NCI-H1436 (cell line): Measurements from ENCODE around the gene SPEN.
"Not testable (repeated sequence)": the region's sequence is repeated elsewhere in the genome, so short reads cannot be mapped to it uniquely, and the experiment has no call there.

Experiments
- DNase-seq: peaks from one replicate; lab custom pipeline; 2025; lab: John Stamatoyannopoulos, UW

The SPEN gene

GRCh38 chr1:15900662-15901279 lies 53.3 kb downstream of the SPEN start:
- no peak for DNase-seq

GRCh38 chr1:15902882-15903281 lies 55.4 kb downstream of the SPEN start:
- no peak for DNase-seq

GRCh38 chr1:15908597-15908996 lies 61.1 kb downstream of the SPEN start:
- no peak for DNase-seq

GRCh38 chr1:15911141-15911540 lies 63.6 kb downstream of the SPEN start:
- DNase-seq: no peak

DNA sequence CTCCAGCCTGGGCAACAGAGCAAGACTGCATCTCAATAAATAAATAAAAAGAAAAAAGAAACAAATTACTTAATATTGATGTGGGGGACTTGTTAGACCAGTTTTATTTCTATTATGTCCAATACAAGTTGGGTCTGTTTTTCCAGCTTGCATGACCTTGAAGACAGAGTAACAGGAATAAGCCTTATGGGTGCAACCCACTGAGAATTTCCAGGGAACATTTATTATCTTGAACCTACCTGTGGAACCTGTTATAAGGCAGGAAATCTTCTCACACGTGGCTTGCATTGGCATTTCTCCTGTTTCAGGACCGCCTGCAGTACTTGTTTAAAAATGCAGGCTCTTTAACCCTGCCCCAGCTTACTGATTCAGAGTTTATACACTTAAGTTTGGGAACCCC lies 64.4 kb downstream of the SPEN start:
- DNase-seq: no peak

DNA sequence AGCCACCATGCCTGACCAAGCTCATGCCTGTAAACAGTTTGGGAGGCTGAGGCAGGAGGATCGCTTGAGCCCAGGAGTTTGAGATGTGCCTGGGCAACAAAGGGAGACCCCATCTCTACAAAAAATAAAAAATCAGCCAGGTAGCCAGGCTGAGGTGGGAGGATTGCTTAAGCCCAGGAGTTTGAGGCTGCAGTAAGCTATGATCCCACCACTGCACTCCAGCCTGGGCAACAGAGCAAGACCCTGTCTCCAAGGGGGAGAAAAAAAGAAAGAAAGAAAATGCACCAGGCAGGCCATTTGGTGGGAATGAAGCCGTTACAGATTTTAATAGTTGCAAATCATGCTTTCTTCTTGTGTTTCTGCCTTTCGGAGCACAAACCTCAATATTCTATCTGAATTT lies 66.1 kb downstream of the SPEN start:
- not testable (repeated sequence) for DNase-seq

DNA sequence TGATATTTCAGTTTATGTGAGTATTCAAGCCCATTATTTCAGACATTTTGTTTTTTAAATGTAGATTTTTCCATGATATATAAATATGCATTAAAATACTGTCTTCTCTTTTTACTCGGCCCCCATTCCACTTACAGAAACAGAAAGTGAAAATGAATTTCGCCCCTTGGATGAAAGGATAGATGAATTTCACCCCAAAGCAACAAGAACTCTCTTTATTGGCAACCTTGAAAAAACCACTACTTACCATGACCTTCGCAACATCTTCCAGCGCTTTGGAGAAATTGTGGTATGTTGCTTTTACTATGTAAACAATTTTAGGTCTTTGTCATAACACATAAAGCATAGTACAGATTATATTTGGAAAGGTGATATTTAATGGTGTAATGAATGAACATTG lies 68.5 kb downstream of the SPEN start:
- no peak for DNase-seq

DNA sequence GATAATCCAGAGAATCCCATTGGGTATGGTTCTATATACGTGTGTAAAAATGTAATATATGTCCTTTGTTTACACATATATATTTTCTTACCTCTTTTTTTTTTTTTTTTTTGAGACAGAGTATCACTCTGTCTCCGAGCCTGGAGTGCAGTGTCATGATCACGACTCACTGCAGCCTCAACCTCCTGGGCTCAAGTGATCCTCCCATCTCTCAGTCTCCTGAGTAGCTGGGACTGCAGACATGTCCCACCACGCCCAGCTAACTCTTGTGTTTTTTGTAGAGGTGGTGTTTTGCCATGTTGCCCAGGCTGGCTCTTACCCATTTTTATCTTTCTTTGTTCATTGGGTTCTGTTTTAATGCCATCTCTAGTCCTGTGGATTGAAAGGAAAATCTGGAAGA lies 68.9 kb downstream of the SPEN start:
- DNase-seq: no peak

DNA sequence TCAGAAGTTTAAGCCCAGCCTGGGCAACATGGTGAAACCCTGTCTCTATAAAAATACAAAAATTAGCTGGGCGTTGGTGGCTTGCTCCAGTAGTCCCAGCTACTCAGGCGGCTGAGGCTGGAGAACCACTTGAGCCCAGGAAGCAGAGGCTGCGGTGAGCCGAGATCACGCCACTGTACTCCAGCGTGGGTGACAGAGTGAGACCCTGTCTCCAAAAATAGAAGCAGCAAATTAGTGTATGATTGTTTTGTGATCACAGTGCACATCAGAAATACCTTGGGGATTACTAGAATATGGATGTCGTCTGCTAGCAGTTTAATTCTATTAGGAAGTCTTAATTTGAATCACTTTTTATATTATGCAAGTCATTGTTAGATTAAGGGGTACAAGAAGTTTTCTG lies 69.4 kb downstream of the SPEN start:
- DNase-seq: no peak

GRCh38 chr1:15918962-15919715 lies 71.6 kb downstream of the SPEN start:
- no peak for DNase-seq

DNA sequence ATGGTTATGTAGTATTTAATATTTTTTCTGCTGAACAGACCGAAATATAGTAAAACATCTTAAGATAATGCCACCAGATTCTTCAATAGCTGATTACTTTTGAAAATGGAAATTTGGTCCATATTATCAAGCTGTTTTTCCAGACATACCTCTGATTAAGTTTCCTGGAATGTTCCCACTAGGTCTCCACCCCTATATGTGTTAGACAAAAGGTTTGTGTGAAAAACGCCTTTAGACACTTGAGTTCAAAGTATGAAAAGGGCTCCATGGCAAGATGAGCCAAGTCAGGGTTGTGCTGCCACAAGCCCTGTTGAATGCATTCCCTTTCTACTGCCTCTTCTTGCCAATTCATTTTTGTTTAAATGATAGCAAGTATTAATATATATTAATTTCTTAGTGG lies 75.7 kb downstream of the SPEN start:
- DNase-seq: no peak

GRCh38 chr1:15926448-15926847 lies 78.9 kb downstream of the SPEN start:
- not testable (repeated sequence) for DNase-seq

DNA sequence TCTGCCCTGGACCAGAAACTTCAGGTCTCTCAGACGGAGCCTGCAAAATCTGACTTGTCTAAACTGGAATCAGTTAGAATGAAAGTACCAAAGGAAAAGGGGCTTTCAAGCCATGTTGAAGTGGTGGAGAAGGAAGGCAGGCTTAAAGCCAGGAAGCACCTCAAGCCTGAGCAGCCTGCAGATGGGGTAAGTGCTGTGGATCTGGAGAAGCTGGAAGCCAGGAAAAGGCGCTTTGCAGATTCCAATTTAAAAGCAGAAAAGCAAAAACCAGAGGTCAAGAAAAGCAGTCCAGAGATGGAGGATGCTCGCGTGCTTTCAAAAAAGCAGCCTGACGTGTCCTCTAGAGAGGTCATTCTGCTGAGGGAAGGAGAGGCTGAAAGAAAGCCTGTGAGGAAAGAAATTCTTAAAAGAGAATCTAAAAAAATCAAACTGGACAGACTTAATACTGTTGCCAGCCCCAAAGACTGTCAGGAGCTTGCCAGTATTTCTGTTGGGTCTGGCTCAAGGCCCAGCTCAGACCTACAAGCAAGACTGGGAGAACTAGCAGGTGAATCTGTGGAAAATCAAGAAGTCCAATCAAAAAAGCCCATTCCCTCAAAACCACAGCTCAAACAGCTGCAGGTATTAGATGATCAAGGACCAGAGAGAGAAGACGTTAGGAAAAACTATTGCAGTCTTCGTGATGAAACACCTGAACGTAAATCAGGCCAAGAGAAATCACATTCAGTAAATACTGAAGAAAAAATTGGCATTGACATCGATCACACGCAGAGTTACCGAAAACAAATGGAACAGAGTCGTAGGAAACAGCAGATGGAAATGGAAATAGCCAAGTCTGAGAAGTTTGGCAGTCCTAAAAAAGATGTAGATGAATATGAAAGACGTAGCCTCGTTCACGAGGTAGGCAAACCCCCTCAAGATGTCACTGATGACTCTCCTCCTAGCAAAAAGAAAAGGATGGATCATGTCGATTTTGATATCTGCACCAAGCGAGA lies 81.8 kb downstream of the SPEN start:
- no peak for DNase-seq

- no peak for DNase-seq
Measured at GRCh38 chr1:15931401-15931800, 83.9 kb downstream of the SPEN start.

- no peak for DNase-seq
Measured at GRCh38 chr1:15931884-15932283, 84.4 kb downstream of the SPEN start.

DNA sequence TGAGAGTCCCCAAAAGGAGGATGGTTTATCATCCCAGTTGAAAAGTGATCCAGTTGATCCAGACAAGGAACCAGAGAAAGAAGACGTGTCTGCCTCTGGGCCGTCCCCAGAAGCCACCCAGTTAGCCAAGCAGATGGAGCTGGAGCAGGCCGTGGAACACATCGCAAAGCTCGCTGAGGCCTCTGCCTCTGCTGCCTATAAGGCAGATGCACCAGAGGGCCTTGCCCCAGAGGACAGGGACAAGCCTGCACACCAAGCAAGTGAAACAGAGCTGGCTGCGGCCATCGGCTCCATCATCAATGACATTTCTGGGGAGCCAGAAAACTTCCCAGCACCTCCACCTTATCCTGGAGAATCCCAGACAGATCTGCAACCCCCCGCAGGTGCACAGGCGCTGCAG lies 85.1 kb downstream of the SPEN start:
- DNase-seq: no peak

DNA sequence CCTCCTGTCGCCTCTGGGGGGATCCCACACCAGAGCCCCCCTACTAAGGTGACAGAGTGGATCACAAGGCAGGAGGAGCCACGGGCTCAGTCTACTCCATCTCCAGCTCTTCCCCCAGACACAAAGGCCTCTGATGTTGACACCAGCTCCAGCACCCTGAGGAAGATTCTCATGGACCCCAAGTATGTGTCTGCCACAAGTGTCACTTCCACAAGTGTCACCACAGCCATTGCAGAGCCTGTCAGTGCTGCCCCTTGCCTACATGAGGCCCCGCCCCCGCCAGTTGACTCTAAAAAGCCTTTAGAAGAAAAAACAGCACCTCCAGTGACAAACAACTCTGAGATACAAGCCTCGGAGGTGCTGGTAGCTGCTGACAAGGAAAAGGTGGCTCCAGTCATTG lies 86.2 kb downstream of the SPEN start:
- DNase-seq: no peak

DNA sequence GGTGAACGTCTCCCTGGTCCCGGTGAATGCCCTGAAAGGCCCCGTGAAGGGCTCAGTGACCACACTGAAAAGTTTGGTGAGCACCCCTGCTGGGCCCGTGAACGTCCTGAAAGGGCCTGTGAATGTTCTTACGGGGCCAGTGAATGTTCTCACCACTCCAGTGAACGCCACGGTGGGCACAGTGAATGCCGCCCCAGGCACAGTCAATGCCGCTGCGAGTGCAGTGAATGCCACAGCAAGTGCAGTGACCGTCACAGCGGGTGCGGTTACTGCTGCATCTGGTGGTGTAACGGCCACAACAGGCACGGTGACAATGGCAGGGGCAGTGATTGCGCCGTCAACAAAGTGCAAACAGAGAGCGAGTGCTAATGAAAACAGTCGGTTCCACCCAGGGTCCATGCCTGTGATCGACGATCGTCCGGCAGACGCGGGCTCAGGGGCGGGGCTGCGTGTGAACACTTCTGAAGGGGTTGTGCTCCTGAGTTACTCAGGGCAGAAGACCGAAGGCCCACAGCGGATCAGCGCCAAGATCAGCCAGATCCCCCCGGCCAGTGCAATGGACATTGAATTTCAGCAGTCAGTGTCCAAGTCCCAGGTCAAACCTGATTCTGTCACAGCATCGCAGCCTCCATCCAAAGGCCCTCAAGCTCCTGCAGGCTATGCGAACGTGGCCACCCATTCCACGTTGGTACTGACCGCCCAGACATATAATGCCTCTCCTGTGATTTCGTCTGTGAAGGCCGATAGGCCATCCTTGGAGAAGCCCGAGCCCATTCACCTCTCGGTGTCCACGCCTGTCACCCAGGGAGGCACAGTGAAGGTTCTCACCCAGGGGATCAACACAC lies 86.9 kb downstream of the SPEN start:
- no peak for DNase-seq

DNA sequence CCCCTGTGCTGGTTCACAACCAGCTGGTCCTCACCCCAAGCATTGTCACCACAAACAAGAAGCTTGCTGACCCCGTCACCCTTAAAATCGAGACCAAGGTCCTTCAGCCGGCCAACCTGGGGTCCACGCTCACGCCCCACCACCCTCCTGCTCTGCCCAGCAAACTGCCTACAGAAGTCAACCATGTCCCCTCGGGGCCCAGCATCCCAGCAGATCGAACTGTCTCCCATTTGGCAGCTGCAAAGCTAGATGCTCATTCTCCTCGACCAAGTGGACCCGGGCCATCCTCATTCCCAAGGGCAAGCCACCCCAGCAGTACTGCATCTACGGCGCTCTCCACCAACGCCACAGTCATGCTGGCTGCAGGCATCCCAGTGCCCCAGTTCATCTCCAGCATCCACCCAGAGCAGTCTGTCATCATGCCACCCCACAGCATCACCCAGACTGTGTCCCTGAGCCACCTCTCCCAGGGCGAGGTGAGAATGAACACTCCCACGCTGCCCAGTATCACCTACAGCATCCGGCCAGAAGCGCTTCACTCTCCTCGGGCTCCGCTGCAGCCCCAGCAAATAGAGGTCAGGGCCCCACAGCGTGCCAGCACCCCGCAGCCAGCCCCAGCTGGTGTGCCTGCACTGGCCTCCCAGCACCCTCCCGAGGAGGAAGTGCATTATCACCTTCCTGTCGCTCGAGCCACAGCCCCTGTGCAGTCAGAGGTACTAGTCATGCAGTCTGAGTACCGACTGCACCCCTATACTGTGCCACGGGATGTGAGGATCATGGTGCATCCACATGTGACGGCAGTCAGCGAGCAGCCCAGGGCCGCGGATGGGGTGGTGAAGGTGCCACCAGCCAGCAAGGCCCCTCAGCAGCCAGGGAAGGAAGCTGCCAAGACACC lies 87.8 kb downstream of the SPEN start:
- DNase-seq: no peak

- DNase-seq: no peak
Measured at GRCh38 chr1:15936025-15936424, 88.5 kb downstream of the SPEN start.

DNA sequence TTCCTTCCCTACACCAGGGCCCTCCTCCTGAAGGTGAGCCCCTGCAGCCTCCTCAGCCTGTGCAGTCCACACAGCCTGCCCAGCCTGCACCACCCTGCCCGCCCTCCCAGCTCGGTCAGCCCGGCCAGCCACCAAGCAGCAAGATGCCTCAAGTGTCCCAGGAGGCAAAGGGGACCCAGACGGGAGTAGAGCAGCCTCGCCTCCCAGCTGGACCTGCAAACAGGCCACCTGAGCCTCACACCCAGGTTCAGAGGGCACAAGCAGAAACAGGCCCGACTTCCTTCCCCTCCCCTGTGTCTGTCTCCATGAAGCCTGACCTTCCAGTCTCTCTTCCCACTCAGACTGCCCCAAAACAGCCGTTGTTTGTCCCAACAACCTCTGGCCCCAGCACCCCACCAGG lies 89.6 kb downstream of the SPEN start:
- no peak for DNase-seq
